GM19351 (cell line): ENCODE measurements around the gene TPCN1.

Source experiments
- ATAC-seq: cut with Tn5 transposase; IDR thresholded peaks from one replicate; pipeline ENCODE4 v1.9.1; 2021; ENCODE audit warnings: mild to moderate bottlenecking, moderate library complexity; ENCODE audit not compliant: unreplicated experiment

Gene TPCN1

DNA sequence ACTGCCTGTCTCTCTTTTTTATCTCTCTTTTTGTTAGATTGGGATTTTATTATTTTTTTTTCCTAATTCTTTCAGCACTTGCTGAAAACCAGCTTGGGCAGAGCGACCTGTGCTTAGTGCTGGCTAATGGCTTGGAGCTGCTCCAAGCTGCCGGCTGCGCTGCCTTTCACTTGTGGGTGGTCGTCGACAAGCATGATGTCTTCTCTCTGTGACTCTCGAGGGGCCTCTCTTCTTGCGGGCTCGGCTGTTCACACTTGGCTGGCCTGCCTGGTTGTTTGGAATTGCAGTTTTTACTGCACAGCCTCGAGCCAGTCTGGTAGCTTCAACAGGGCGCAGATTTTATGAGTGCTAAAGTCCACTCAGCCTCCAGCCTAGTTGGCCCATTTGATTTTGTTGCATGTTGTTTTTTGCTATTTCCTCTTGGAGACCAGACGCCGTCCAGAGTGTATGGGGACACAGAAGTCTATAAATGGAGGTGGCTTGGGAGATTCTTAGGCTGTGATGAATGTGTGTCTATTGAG, 18.6 kb downstream of the TPCN1 start:
- ATAC-seq: no peak

DNA sequence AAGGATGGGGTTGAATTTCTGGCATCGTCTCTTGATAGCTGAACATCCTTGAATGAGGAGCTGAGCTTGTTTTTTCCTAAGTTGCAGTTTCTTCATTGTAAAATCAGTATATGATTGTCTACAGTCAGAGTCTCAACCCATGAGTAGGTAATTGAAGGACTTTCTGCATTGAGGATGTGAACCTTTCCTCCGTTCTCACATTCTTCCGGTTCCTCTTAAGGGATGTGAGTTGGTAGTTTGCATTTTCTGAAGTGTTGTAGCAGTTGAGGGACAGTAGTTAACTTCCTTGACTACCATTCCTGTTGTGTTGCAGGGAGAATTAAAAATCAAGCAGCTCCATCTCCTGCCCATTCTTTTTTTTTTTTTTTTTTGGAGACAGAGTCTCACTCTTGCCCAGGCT, 19.1 kb downstream of the TPCN1 start:
- peak; percentile 67 for ATAC-seq

DNA sequence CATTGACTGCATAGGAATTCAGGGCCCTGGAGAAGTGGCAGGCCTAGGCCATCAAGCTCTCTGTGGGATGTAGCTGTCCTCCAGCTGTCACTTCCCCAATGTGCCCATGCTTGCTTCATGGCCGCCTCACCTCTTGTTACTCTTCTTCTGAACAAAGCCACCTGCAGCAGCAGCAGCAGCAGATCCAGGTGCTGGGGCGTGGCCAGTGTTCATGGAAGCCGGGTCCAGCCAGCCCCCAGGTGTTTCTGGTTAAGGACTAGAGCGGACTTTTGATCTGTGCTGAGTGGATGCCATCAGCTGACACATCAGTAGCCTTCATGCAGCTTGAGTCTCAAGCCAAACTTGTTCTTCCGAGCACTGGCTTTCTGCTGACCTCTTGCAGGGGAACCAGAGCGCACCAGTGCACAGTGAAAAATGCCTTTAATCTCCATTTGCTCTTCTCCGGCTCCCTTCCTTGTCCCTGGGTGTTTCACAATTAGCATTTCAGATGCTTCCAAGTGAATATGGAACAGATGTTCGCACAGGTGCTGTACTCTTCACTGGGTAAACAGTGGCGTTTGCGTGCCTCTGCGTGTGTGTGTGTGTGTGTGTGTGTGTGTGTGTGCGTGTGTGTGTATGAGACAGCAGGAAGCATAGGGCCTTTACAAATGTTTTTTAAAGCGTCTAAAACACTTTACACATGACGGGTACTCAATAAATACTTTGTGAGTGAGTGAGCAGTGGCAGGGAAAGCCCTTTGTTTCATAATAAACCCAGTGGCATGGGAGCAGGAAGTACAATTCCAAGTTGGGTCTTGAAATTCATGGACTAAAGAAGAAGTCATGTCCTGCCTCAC, 20.1 kb downstream of the TPCN1 start:
- ATAC-seq: no peak

DNA sequence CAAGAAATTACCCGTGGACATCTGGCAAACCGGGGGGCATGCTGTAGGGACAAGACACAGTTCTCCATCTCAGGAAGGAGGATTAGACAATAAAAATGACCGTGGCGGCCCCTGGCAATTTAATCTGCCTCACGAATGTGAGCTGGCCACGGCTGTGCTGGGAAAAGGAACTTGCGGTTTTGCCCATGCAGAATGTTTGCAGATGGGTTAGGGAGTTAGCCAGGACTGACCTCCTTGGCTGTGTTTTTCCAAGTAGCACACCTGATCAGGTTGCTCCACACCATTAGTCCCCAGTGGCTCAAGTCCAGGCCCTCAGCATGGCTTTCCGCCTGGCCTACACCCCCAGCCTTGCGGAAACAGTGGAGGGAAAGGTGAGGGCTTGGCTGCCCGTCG, 20.8 kb downstream of the TPCN1 start:
- no peak for ATAC-seq

DNA sequence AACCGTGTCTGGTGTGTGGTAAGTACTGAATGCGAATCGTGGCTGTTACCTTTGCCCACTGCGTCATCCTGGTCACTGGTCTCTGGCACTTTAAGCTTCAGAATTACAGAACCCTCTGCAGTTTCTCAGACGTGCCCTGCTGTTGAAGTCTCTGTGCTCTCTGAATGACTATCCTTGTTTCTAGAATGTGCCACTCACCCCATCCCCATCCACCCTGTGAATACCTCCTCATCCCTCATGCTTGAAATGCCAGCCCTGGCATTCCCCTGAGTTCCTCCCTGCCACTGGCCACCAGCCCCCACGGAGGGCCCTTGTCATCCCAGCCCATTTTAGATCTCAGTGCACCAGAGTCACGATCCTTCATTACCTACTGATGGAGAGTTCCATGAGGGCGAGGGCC, 21.3 kb downstream of the TPCN1 start:
- no peak for ATAC-seq

DNA sequence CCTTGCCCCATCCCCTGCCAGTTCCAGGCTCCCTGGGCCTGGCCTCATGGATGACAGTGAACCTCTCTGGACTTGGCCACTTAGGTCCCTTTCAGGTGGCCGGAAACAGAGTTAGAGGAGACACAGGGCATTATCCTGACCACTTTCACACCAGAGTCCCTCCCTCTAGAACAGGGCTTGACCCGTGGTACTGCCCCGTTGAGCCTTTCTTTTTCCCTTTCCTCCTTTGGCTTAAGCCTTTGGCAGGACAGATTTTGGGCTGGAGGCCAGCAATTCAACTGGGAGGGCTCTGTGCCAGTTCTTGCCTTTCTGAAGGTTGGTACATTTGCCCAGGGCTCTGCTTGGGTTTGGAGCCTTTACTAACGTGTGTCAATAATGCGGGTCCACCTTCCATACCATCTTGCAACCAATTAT, 22.8 kb downstream of the TPCN1 start:
- no peak for ATAC-seq

DNA sequence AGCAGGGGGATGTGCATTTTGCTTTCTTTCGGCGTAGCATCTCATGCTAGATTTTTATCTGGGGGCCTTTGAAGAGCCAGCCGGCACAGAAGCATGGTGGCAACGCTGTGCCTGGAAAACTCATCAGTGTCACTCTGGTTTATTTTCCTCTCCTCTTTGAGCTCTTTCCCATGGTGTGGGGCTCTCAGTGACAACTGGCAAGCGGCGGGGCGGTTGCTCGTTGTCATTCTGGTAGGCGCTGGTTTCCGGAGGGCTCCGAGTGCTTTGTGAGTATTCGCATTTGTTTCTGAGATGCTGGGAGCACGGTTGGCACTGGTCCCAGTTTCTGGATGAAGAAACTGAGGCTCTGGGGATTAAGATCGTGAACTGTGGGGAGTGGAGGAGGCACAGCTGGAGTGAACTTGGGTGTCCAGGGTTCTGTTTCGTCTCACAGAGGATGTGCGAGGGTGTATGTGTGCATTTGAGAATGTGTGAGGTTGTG, 23.3 kb downstream of the TPCN1 start:
- ATAC-seq: no peak

DNA sequence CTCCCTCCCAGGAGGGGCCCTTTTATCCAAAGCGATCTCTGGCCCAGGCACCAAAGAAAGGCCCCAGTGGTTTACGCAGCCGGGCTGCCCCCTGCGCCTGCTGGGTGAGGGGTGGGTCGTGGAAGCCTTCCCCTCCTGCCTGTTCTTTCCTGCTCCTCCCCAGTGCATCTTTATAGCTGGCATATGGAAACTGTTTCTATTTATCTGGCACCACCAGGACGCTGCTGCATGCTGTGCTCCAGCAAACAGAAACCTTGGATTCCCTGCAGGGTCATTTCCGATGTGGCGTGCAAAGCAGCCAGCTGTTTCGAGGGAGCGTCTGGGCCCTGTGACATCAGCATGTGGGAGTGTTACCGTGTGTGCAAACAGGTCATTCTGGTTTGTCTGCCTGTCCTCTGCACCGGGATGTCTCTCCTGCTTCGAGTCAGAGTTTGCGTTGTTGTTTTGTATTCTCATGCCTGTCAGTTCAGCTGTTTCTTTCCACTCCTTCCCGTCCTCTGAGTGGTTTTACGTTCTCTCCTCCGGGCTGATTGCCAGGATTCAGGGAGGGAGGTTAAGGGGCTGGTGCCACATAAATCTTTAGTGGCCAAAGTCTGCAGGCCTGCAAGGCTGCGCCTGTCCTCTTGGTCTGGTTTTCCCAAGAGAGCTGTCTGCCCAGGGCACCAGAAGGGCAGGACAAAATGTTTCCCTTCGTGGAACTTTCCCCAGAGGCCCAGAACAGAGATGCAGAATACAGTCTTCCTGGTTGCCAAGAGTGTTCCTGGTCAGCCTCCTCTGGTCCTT, 24.6 kb downstream of the TPCN1 start:
- no peak for ATAC-seq

DNA sequence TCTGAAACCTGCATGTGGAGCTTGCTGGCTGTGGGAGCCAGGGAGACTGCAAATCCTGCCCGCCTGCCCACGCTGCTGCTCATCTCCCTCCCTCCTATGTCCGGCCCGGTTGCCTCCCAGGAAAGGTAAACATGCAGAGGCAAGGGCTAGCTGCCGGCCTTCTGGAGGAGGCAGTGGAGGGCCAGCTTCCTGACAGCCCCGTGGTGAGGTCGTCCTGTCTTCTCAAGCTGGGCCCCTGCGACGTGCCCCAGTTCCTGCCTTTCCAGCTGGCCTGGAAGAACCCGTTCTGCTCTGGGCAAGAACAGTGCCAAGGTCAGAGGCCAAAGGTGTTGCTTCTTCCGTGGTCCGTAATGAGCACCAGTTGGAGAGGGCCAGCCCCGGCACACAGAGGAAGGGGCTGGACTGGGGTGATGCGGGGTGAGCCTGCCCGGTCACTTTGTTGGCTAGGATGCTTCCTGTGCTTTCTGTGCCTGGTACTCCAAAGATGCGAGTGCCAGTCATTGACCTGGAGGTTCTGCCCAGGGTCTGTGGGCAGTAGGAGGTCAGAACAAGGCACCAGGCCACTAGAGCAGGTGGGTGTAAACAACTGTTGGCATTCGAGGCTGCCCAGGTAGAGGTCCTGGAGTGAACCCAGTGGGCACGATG, 25.3 kb downstream of the TPCN1 start:
- ATAC-seq: no peak

DNA sequence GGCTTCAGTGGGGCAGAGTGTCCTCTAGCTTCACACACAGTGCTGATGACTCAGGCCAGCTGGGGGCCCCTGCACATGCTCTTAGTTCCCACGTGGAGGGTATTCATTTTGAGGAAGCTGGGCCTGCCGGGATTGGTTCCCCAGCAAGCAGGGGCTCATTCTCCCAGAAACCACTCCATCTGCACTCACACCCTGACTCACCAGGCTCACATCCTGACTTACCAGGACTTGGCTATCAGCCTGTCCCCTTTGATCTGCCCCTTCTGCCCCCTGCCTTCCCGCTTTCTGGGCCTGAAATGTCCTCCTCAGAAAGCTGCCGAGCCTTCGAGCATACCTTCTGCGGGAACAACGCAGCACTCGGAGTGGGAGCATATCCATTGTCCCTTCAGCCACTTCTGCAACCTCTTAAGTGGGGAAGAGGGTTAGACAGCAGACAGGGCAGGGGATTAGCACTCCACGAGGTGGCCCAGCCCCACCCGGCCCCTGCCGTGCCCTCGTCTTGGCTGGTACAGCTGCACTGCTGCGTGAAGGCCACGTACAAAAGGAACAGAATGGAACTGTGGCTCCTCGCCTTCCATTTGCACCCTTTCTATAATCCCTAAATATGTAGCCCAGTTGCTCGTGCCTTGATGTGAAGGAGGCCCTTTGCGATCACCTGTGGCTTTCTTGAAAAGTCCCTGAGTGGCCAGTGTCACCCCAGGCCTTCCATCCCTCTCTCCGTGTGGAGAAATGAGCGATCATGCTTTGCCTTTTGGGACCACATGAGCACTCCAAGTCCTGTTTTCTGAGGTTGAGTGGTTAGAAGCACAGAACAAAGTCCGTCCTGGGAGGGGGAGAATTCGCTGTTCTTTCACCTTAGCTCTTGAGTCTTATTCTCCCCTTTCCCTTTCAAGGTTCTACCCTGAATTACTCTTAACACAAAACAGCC, 26.1 kb downstream of the TPCN1 start:
- no peak for ATAC-seq

DNA sequence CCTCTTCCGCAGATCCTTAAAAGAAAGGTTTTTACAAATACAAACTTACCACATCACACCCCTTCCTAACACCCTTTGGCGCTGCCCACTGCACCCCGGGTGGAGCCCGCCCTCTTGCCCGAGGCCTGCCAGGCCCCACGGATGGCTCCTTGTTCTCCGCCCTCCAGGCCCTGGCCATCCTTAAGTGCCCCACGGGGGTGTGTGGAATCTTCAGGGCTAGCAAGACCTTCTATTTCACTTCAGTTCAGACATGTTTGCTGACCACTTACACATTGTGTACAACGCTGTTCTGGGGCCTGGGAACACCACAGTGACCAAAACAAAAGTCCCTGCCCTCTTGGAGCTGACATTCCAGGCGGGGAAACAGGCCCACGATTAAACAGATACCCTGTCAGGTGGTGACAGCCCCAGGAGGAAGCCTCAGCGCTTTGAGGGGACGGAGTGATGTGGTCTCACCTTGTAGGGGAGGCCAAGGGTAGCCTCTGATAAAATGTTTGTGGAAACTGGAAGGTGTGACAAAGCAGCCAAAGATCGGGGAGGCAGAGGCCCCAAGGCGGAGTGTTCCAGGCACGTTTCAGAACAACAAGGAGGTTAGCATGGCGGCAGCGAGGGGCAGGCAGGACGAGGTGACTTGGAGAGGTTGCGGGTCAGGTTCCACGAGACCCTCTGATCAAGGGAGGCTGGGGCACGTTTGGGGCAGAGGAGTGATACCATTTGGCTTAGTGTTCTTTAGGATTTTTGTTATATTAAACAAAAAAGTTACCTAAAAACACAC, 27.0 kb downstream of the TPCN1 start:
- no peak for ATAC-seq

DNA sequence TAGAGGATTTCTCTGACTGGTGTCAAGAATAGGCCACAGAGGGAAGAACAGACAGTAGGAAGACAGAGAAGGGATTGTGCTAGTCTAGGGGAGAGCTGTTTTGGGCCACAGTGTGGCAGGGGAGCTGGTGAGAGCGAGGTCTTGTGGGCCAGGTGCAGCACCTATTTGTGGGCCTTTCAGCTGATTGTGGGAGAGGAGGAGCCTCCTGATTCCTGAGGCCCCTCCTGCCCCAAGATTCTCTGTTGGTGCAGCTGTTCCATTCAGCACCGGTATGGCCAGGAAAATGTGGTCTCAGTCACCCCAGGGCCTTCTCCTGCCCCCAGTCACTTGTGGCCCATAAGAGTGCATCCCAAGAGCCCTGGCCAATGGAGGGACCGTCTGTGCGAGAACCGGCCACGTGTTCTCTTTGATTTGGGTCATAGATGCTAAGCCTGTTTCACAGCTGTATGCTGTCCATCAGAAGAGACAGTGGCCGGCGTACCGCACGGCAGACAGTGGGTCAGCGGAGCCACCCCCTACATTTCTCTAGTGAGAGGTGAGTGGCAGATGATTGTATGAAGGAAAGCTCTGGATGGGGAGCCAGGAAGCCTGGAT, 27.7 kb downstream of the TPCN1 start:
- ATAC-seq: no peak

DNA sequence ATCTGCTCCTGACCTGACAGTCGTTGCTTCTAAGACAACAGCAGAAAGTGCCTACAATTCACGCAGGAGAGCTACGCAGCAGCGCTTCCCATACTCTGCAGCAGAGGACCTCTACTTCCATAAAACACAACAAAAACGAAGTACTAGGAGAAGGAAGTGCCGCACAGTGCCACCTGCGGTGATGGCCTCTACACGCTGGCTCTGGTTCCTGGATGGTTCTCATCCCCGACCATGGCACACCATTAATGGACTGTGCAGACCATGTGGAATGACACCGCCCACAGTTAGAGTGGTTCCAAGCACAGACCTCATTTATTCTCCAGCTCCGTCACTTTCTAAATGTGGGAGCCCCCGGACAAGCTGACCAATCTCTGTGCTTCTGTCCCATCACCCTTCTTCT, 28.3 kb downstream of the TPCN1 start:
- no peak for ATAC-seq

DNA sequence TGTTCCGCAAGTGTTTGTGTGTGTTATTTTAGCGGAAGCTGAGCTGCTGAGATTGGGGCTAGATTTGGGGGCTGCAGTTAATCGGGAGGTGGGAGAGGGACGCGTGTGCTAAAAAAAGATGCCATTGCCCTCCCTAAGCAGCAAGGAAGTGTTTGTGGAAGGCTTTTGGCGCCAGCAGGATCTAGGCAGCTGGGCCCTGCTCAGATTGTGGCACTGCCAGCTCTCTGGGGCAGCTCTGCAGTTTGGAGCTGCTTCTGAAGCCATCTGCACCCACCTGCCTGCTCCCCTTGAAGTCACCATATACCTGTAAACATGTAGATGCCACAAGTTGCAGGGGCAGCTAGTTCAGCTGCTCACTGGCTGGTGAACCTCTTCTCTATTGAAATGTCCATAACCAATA, 28.8 kb downstream of the TPCN1 start:
- no peak for ATAC-seq

DNA sequence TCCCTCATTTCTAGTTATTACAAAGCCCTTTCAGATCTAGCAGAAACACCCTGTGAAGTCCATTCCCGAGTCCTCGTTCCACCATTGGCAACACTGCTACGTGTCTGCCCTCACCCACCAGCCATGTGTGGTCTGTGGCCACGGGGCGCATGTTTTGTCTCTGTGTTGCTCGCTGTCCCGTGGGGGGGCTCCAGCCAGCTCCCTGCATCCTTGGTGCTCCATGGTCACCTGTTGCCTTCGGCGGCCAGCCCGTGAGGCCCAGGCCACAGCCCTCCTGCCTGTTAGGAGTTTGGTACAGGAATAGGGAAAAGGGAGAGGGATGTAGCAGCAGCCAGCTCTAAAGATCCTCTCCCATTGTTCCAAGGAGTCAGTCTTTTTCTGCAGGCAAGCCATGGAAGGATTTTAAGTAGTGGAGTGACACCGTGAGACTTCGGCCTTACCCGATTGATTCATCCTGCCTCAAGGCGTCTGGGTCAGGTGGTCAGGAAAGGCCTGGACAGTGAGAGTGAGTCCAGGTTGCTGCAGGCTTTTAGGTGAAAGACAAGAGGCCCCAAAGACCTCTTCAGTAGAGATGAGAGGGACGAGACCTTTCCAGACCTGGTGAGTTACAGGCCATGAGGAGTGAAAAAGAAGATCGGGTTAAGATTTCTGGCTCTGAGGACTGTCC, 30.3 kb downstream of the TPCN1 start:
- no peak for ATAC-seq

DNA sequence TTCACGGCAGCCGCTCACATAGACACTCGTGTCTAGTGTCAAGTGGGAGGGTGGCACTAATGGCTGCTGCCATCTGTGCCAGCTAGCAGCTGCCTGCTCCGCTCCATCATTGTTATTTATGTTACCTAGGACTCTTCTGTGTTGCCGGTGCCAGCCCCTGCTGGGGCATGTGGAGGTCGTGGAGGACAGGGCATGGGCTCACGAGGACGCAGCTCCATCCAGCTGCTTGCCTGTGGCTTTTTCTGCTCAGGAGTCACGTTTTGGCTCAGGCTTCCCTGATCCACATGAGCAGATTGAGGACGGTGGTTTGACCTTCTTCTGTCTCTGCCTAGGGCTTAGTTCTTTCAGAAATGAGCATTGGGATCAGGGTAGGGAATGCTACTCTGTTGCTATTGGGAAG, 31.2 kb downstream of the TPCN1 start:
- ATAC-seq: no peak

DNA sequence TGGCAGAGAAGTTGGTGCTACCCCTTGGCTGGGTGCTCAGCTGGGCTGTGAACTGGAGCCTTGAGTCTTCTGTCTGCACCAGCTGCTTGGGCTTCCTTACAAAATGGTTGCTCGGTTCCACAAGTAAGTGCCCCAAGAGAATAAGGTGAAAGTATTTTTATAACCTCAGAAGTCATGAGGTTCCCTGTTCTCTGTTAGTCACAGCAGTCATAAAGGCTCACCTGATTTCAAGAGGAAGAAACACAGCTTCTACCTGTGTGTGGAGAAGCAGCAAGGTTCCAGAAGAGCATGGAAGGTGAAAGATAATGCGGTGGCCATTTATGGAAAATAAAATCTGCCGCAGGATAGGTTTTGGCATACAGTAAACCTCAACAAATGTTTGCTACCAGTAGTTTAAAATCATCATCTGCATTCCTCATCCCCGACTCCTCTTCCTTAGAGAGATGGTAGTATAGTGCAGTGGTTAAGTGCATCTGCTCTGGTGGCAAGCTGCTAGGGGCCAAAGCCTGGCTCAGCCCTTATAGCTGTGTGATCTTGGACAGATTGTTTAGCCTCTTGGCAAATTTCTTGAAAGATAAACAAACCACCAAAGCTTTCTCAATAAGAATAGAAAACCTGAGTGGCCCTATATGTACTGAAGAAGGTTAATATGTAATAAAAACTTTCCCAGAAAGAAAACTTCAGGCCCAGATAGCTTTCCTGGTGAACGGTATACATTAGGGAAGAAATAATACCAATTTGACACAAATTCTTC, 32.4 kb downstream of the TPCN1 start:
- no peak for ATAC-seq

DNA sequence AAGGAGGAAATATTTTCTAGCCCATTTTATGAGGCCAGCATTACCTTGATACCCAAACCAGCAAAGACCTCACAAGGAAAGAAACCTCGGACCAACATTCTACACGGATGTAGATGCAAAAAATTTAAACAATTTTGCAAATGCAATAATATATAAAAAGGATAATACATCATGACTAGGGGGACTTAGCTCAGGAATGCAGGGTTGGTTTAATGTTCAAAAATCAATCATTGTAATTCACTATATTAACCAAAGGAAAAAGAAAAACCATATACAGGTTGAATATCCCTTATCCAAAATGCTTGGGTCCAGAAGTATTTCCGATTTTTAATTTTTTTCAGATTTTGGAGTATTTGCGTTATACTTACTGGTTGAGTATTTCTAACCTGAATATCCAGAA, 33.0 kb downstream of the TPCN1 start:
- ATAC-seq: no peak
